ENCODE data around the gene DRD2. TPM values are rescaled to one million over a fixed set of nuclear protein-coding genes. Genes with fewer than 3 reads are reported as not detected.
"Not testable (repeated sequence)": the region's sequence is repeated elsewhere in the genome, so short reads cannot be mapped to it uniquely, and the experiment has no call there.

Gene DRD2
- polyA plus RNA-seq (2013, experiment 1 of 2), result 0.70 TPM
- 1.3 TPM for polyA plus RNA-seq (2013, experiment 2 of 2)

DNA sequence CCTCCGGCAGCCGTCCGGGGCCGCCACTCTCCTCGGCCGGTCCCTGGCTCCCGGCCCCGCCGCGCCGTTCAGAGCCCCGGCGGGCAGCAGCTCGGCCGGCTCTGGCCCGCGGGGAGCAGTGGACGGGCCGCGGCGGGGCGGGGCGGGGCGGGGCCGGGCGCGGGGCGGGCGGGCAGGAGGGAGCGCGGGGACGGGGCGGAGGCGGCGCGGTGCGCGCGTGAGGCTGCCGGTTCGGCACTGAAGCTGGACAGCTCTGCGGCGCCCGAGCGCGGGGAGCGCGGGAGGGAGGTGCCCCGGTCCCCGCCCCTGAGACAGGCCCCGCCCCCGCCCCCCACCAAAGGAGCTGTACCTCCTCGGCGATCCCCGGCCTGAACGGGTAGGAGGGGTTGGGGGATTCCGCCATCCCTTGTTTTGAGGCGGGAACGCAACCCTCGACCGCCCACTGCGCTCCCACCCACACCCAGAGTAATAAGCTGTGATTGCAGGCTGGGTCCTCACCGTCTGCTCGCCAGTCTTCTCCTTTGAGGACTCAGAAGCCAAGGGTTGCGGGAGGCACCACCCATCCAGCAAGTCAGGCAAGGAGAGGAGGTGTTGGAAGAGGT lies at the start of gene DRD2:
Gene DRD2, minus strand, starts transcription at position 239 of the 602 bp plus-strand sequence. CDS start 50,747 bp downstream, outside the sequence.
- Histone ChIP-seq H3K9ac (ENCODE audit: low read depth, low read length) (no peak within 1 kb of the TSS), H3K27ac (ENCODE audit: low read depth, low read length) (no peak within 1 kb of the TSS), H3K4me3 (ENCODE audit: low read length) (peak within 1 kb of the TSS; percentile 49), H3K9me3 (ENCODE audit: insufficient read depth, low read depth, low read length) (no peaks in the 10 kb centered on the region), H3K27me3 (ENCODE audit: insufficient read depth, low read length) (peaks cover 52% of the 10 kb centered on the region), H3K4me1 (ENCODE audit: insufficient read depth, low read length) (no peaks in the 10 kb centered on the region; the same call in 1 of the 2 replicates), H3K36me3 (ENCODE audit: insufficient read depth, low read length) (no peaks in the 10 kb centered on the region)
- WGBS, result 1% methylated on average over 52 of the region's 65 CpGs

DNA sequence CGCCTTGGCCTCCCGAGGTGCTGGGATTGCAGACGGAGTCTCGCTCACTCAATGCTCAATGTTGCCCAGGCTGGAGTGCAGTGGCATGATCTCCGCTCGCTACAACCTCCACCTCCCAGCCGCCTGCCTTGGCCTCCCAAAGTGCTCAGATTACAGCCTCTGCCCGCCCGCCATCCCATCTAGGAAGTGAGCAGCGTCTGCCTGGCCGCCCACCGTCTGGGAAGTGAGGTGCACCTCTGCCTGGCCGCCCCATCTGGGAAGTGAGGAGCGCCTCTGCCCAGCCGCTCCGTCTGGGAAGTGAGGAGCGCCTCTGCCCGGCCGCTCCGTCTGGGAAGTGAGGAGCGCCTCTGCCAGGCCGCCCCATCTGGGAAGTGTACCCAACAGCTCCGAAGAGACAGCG lies 48.7 kb upstream of the DRD2 start:
- H3K27ac ChIP-seq (ENCODE audit: low read depth, low read length); H3K4me1 ChIP-seq (ENCODE audit: insufficient read depth, low read length); H3K4me3 ChIP-seq (ENCODE audit: low read length); H3K36me3 ChIP-seq (ENCODE audit: insufficient read depth, low read length); H3K9ac ChIP-seq (ENCODE audit: low read depth, low read length); H3K9me3 ChIP-seq (ENCODE audit: insufficient read depth, low read depth, low read length); H3K27me3 ChIP-seq (ENCODE audit: insufficient read depth, low read length): not testable (repeated sequence)
- 92% methylated on average over 24 of the region's 24 CpGs for WGBS

DNA sequence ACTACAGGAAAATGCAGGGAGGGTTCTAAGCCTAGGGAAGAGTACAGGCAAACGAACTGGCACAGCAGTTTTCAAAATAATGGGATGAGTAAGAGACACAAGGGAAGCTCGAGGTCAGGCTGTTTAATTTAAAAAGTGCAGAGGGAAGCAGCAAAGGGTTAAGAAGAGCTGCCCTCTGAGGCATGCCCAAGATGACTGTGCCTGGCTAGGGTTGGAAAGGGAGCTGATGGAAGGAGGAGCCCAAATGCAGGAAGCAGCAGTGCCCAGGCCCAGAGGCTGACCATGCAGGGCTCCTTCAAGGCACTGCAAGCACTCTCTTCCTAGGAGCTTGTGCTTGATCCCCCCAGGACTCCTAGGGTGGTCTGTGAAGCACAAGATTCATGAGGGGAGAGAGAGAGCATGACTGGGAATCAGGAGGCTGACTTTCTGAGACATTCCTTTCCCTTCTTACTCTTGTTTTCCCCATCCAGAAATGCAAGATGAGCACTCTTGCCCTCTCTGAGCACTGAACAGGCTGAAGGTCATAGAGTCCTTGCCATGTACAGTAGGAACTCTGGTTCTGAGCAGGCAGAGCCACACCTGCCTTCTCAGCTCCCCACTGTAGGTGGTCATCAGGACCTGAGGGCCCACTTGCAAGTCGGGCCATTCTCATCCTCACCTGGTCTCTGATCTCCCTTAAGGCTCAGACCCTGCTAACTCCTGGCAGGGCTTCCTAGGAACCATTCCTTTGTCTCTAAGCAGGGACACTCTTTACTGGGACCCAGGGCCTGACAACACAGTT lies 46.7 kb upstream of the DRD2 start:
- Histone ChIP-seq H3K27me3 (ENCODE audit: insufficient read depth, low read length) (no peaks in the 10 kb centered on the region), H3K9me3 (ENCODE audit: insufficient read depth, low read depth, low read length) (no peaks in the 10 kb centered on the region), H3K27ac (ENCODE audit: low read depth, low read length) (no peak overlapping the region), H3K36me3 (ENCODE audit: insufficient read depth, low read length) (no peaks in the 10 kb centered on the region), H3K4me3 (ENCODE audit: low read length) (no peak overlapping the region), H3K9ac (ENCODE audit: low read depth, low read length) (no peak overlapping the region), H3K4me1 (ENCODE audit: insufficient read depth, low read length) (no peaks in the 10 kb centered on the region)
- 84% methylated on average over 3 of the region's 3 CpGs for WGBS

DNA sequence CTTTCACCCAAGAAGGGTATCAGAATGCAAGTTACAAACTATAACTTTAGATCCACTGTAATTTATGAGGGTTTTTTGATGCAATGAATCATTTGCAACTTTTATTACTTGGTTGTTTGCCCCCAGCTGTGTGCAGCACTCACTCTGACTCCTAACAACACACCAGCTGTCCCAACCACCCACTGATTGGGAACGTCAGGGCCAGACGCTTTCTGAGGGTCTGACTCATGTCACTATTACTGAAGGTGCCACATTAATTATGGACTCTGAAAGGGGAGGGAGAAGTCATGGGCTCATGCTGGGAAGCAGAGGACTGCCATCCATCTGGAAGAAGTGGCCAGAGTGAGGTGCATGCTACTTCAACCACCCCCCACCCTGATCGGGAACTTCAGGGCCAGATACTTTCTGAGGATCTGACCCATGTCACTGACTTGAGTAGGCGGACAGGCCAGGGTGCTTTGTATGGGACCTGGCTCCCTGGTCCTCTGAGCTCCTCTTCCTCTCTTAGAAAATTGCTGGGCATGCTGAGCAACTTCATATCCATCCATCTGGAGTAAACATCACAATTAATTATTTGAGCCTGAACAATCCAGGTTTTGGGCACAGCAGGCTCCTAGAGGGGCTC lies 44.9 kb upstream of the DRD2 start:
- 76% methylated on average over 4 of the region's 4 CpGs for WGBS
- no peaks in the 10 kb centered on the region for H3K36me3 ChIP-seq (ENCODE audit: insufficient read depth, low read length)
- H3K27me3 ChIP-seq (ENCODE audit: insufficient read depth, low read length), result no peaks in the 10 kb centered on the region
- H3K9ac ChIP-seq (ENCODE audit: low read depth, low read length), result no peak overlapping the region
- no peaks in the 10 kb centered on the region for H3K9me3 ChIP-seq (ENCODE audit: insufficient read depth, low read depth, low read length)
- no peaks in the 10 kb centered on the region for H3K4me1 ChIP-seq (ENCODE audit: insufficient read depth, low read length)
- no peak overlapping the region for H3K4me3 ChIP-seq (ENCODE audit: low read length)
- no peak overlapping the region for H3K27ac ChIP-seq (ENCODE audit: low read depth, low read length)

DNA sequence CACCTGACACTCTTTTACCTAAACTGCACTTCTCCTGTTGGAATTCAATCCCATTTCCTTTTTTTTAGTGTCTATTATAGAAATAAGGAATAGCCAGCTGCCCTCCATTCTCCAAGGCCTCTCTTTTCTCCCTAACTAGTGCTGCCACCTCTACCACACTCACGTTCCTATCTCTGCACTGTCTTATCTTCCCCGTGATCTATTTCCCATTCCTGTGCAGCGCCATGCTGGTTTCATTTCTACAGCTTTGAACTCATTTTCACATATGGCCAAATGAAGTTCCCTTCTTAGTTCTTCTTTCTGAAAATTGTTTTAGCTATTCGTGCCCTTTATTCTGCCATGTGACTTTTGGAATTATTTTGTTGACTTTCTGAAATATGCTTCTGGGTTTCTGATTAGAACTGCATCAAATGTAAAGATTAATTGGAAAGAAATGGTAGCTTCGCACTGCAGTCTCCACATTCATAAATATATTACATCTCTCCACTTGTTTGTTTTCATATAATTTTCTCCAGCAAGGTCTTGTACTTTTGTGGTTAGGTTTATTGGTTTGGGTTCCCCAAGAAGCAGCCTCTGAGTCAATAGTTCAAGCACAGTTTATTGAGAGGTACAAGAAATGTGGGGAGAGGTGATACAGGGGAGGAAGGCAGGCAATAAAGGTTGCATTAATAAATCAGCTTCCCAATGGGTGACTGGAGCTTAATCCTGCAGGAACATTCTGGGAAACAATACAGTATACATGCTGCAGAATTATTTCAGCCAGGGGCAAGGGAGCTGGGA lies 43.7 kb upstream of the DRD2 start:
- H3K27ac ChIP-seq (ENCODE audit: low read depth, low read length), result no peak overlapping the region
- H3K9me3 ChIP-seq (ENCODE audit: insufficient read depth, low read depth, low read length), result no peaks in the 10 kb centered on the region
- no peak overlapping the region for H3K4me3 ChIP-seq (ENCODE audit: low read length)
- H3K27me3 ChIP-seq (ENCODE audit: insufficient read depth, low read length), result no peaks in the 10 kb centered on the region
- no peaks in the 10 kb centered on the region for H3K4me1 ChIP-seq (ENCODE audit: insufficient read depth, low read length)
- H3K9ac ChIP-seq (ENCODE audit: low read depth, low read length), result no peak overlapping the region
- WGBS, result 93% methylated on average over 5 of the region's 5 CpGs
- no peaks in the 10 kb centered on the region for H3K36me3 ChIP-seq (ENCODE audit: insufficient read depth, low read length)

DNA sequence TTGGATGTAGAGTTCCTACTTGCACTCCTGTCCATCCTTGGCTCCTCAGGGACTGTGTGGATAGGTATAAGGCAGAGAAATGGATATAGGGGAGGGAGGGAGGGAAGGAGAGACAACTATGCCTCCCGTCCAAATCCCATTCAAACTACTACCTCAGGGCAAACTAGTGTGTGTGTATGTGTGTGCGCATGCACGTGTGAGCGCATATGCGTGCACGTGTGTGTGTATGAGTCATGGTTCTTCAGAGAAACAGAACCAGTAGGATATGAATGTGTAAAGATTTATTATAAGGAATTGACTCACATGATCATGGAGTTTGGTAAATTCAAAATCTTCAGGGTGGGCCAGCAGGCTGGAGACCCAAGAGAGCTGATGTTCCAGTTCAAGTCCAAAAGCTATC lies 42.2 kb upstream of the DRD2 start:
- WGBS, result 98% methylated on average over 5 of the region's 6 CpGs
- H3K27ac ChIP-seq (ENCODE audit: low read depth, low read length), result no peak overlapping the region
- H3K4me1 ChIP-seq (ENCODE audit: insufficient read depth, low read length), result no peaks in the 10 kb centered on the region
- H3K27me3 ChIP-seq (ENCODE audit: insufficient read depth, low read length), result no peaks in the 10 kb centered on the region
- no peaks in the 10 kb centered on the region for H3K36me3 ChIP-seq (ENCODE audit: insufficient read depth, low read length)
- no peak overlapping the region for H3K9ac ChIP-seq (ENCODE audit: low read depth, low read length)
- no peak overlapping the region for H3K4me3 ChIP-seq (ENCODE audit: low read length)
- H3K9me3 ChIP-seq (ENCODE audit: insufficient read depth, low read depth, low read length), result no peaks in the 10 kb centered on the region

DNA sequence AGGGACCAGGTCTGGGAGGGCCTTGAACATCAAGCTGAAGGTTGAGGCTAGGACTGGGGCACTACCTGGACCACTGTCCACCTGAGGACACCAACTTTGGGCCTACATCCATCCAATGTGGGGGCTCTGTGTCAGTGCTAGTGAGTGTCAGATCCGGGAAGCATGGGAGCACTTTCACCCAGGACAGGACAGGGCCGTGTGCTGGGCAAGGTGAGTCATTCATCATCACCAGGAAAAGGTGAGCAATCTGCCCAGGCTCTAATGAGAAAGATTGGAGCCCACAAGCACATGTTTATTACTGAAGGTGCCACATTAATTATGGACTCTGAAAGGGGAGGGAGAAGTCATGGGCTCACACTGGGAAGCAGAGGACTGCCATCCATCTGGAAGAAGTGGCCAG lies 39.7 kb upstream of the DRD2 start:
- Histone ChIP-seq H3K36me3 (ENCODE audit: insufficient read depth, low read length) (no peaks in the 10 kb centered on the region), H3K9me3 (ENCODE audit: insufficient read depth, low read depth, low read length) (no peaks in the 10 kb centered on the region), H3K4me3 (ENCODE audit: low read length) (no peak overlapping the region), H3K9ac (ENCODE audit: low read depth, low read length) (no peak overlapping the region), H3K4me1 (ENCODE audit: insufficient read depth, low read length) (no peaks in the 10 kb centered on the region), H3K27ac (ENCODE audit: low read depth, low read length) (no peak overlapping the region), H3K27me3 (ENCODE audit: insufficient read depth, low read length) (no peaks in the 10 kb centered on the region)
- 91% methylated on average over 2 of the region's 2 CpGs for WGBS

DNA sequence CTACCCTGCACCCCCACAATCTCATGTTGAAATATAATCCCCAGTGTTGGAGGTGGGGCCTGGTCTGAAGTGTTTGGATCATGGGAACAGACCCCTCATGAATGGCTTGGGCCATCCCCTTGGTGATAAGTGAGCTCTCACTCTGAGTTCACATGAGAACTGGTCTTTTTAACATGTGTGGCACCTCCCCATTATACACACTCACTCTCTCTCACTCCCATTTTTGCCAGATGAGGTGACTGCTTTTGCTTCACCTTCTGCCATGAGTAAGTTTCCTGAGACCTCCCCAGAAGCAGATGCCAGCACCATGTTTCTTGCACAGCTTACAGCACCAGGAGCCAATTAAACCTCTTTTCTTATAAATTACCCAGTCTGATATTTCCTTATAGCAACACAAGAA lies 32.1 kb upstream of the DRD2 start:
- Histone ChIP-seq H3K9ac (ENCODE audit: low read depth, low read length) (no peak overlapping the region), H3K27me3 (ENCODE audit: insufficient read depth, low read length) (no peaks in the 10 kb centered on the region), H3K4me3 (ENCODE audit: low read length) (no peak overlapping the region), H3K27ac (ENCODE audit: low read depth, low read length) (no peak overlapping the region), H3K36me3 (ENCODE audit: insufficient read depth, low read length) (no peaks in the 10 kb centered on the region), H3K4me1 (ENCODE audit: insufficient read depth, low read length) (no peaks in the 10 kb centered on the region), H3K9me3 (ENCODE audit: insufficient read depth, low read depth, low read length) (no peaks in the 10 kb centered on the region)

DNA sequence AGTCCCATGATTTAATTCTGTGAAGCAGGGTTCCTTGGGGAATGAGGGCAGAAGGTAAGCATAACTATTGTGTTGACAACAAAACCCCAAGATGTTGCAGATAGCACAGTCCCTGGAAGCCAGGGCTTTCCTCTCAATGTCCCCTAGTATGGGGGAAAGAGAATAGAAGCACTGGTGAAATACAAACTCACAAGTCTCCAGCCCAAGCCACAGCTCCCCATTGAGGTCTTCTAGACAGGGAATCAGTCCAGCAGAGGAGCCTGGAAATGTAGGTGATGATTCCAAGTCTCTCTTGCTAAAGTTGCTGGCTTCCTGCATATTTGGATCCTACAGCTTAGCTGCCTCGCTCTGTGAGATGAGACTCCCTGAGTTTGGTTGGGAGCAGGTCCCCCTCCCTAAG lies 31.7 kb upstream of the DRD2 start:
- WGBS, result 75% methylated on average over 1 of the region's 1 CpG
- H3K9ac ChIP-seq (ENCODE audit: low read depth, low read length), result no peak overlapping the region
- no peak overlapping the region for H3K4me3 ChIP-seq (ENCODE audit: low read length)
- H3K4me1 ChIP-seq (ENCODE audit: insufficient read depth, low read length), result no peaks in the 10 kb centered on the region
- no peak overlapping the region for H3K27ac ChIP-seq (ENCODE audit: low read depth, low read length)
- H3K9me3 ChIP-seq (ENCODE audit: insufficient read depth, low read depth, low read length), result no peaks in the 10 kb centered on the region
- no peaks in the 10 kb centered on the region for H3K36me3 ChIP-seq (ENCODE audit: insufficient read depth, low read length)
- H3K27me3 ChIP-seq (ENCODE audit: insufficient read depth, low read length), result no peaks in the 10 kb centered on the region

DNA sequence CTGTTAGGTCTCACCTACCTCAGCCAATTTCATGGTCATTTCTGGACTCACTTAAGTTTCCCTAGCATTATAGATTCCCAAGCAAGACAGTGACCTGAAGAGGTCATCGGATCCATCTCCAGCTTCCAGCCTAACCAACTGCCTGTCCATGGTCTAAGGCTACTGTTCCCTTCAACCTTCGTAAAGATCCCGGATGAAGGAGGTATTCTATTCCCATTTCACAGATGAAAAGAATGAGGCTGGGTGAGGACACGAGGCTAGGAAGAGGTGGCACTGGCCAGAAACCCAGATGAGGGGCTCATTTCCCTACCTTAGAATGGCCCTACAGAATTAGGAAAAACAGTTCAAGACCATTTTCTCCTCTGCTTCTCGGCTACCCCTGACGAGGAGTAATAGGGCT lies 31.3 kb upstream of the DRD2 start:
- Histone ChIP-seq H3K4me3 (ENCODE audit: low read length) (no peak overlapping the region), H3K4me1 (ENCODE audit: insufficient read depth, low read length) (no peaks in the 10 kb centered on the region), H3K27me3 (ENCODE audit: insufficient read depth, low read length) (no peaks in the 10 kb centered on the region), H3K27ac (ENCODE audit: low read depth, low read length) (no peak overlapping the region), H3K36me3 (ENCODE audit: insufficient read depth, low read length) (no peaks in the 10 kb centered on the region), H3K9me3 (ENCODE audit: insufficient read depth, low read depth, low read length) (no peaks in the 10 kb centered on the region), H3K9ac (ENCODE audit: low read depth, low read length) (no peak overlapping the region)
- WGBS, result 78% methylated on average over 6 of the region's 6 CpGs

Data from HUES64 (cell line).